HCT116 (cell line): ENCODE results near the gene GPR65. TPM values are rescaled to one million over a fixed set of nuclear protein-coding genes. Genes with fewer than 3 reads are reported as not detected.

Experiments
- ATAC-seq: fragments of 200-7000 bp; cut with Tn5 transposase; 2 replicates; pipeline ENCODE4 v1.9.1; 2020; ENCODE audit warnings: mild to moderate bottlenecking, moderate library complexity
- BruUV-seq: library from RNA; stranded (reverse); fragments of 400-500 nt; replicated peaks from 2 replicates; lab custom pipeline; 2021; lab: Mats Ljungman, UMichigan
- CTCF ChIA-PET: fragments of 300-600 bp; sonication (Branson Sonifier 250); formaldehyde crosslinking; loops from one replicate; lab custom pipeline; 2021; ENCODE audit warnings: antibody characterized with exemption; lab: Charles Lee
- POLR2A ChIA-PET: fragments of 300-600, 350-600 bp; sonication (Branson Sonifier 250); formaldehyde crosslinking; loops from one replicate; lab custom pipeline; 2021; ENCODE audit warnings: antibody characterized with exemption; lab: Charles Lee
- RAD21 ChIA-PET, 2 experiments: fragments of 300-600 bp; sonication (Branson Sonifier 250); formaldehyde crosslinking; loops; one replicate each; lab custom pipeline; 2023; ENCODE audit warnings: low total read pairs in 2 of 2; ENCODE audit not compliant: uncharacterized antibody in 2 of 2, unreplicated experiment in 2 of 2, low non-redundant PET in 1 of 2; lab: Charles Lee
- DNase-seq: peaks from one replicate; pipeline ENCODE4 v3.0.0-alpha.2; 2010; ENCODE audit warnings: low read depth, low spot score
- H2AFZ ChIP-seq: fragments of 200-600 bp; shearing (Covaris generic), sonication (generic); 2 replicates; pipeline ENCODE4 v1.6.1; 2017; ENCODE audit warnings: low read depth, mixed run types, mixed read lengths, antibody characterized with exemption, low read length; ENCODE audit not compliant: poor library complexity, severe bottlenecking
- H3K27ac ChIP-seq: 2 replicates; pipeline ENCODE4 v1.5.1; 2012; ENCODE audit warnings: low read depth, low read length
- H3K27me3 ChIP-seq: fragments of 200-600 bp; sonication (generic); 2 replicates; pipeline ENCODE4 v1.6.1; 2016; ENCODE audit warnings: mixed run types, low read length, mixed read lengths; ENCODE audit not compliant: insufficient read depth
- H3K36me3 ChIP-seq, 2 experiments: fragments of 200-500 bp in 1 of 2; fragments of 200-600 bp in 1 of 2; sonication (Bioruptor generic) in 1 of 2; sonication (generic) in 1 of 2; 2 replicates each; pipeline versions ENCODE4 v1.5.1 to v1.6.1; 2014 to 2016; ENCODE audit warnings: low read length in 2 of 2, inconsistent platforms in 1 of 2, mixed read lengths in 1 of 2, mixed run types in 1 of 2; ENCODE audit not compliant: insufficient read depth in 2 of 2, control insufficient read depth in 1 of 2
- H3K4me1 ChIP-seq, 2 experiments: fragments of 200-600 bp in 1 of 2; sonication (generic) in 1 of 2; 2 replicates each; pipeline versions ENCODE4 v1.5.1 to v1.6.1; 2012 to 2017; ENCODE audit warnings: low read length in 2 of 2, inconsistent platforms in 1 of 2, mild to moderate bottlenecking in 1 of 2, mixed read lengths in 1 of 2, mixed run types in 1 of 2, moderate library complexity in 1 of 2; ENCODE audit not compliant: insufficient read depth in 2 of 2, control insufficient read depth in 1 of 2
- H3K4me2 ChIP-seq: fragments of 200-600 bp; sonication (generic); 2 replicates; pipeline ENCODE4 v1.6.1; 2017; ENCODE audit warnings: mixed run types, low read length, mixed read lengths
- H3K4me3 ChIP-seq, 2 experiments: fragments of 200-600 bp in 1 of 2; sonication (generic) in 1 of 2; replicated peaks in 1 of 2; 2 replicates each; pipeline ENCODE4 v1.5.1; 2011 to 2016; ENCODE audit warnings: low read length in 2 of 2, control low read depth in 1 of 2, low read depth in 1 of 2, mild to moderate bottlenecking in 1 of 2, mixed read lengths in 1 of 2, mixed run types in 1 of 2
- H3K79me2 ChIP-seq: fragments of 200-600 bp; sonication (generic); 2 replicates; pipeline ENCODE4 v1.6.1; 2017; ENCODE audit warnings: mild to moderate bottlenecking, mixed run types, low read length, moderate library complexity, mixed read lengths; ENCODE audit not compliant: insufficient read depth
- H3K9ac ChIP-seq: fragments of 200-600 bp; sonication (generic); 2 replicates; pipeline ENCODE4 v1.6.1; 2016; ENCODE audit warnings: low read length, mixed read lengths
- H3K9me2 ChIP-seq: fragments of 200-600 bp; sonication (generic), shearing (Covaris generic); 2 replicates; pipeline ENCODE4 v1.6.1; 2017; ENCODE audit warnings: mixed run types, mild to moderate bottlenecking, moderate library complexity; ENCODE audit not compliant: insufficient read depth
- H3K9me3 ChIP-seq, 2 experiments: fragments of 200-500 bp in 1 of 2; fragments of 200-600 bp in 1 of 2; sonication (Bioruptor generic) in 1 of 2; sonication (generic) in 1 of 2; 2 replicates each; pipeline ENCODE4 v1.6.1; 2014 to 2017; ENCODE audit warnings: low read length in 2 of 2, mixed read lengths in 2 of 2, inconsistent platforms in 1 of 2, low read depth in 1 of 2, mild to moderate bottlenecking in 1 of 2, mixed run types in 1 of 2, moderate library complexity in 1 of 2; ENCODE audit not compliant: control insufficient read depth in 1 of 2, insufficient read depth in 1 of 2
- H4K20me1 ChIP-seq: fragments of 200-600 bp; sonication (generic), shearing (Covaris generic); 2 replicates; pipeline ENCODE4 v1.6.1; 2017; ENCODE audit warnings: mixed run types, mild to moderate bottlenecking, moderate library complexity; ENCODE audit not compliant: insufficient read depth
- CBX3 ChIP-seq: IDR thresholded peaks from 2 replicates; pipeline ENCODE4 v1.6.1; 2012; ENCODE audit warnings: low read depth
- ELF1 ChIP-seq: IDR thresholded peaks from 2 replicates; pipeline ENCODE4 v1.6.1; 2012; ENCODE audit warnings: low read depth, borderline replicate concordance
- EZH2 ChIP-seq: fragments of 200-600 bp; sonication (generic); IDR thresholded peaks from 2 replicates; pipeline ENCODE4 v1.6.1; 2017; ENCODE audit warnings: antibody characterized with exemption, mixed run types
- FOSL1 ChIP-seq: IDR thresholded peaks from 2 replicates; pipeline ENCODE4 v1.6.1; 2012; ENCODE audit warnings: low read depth
- JUND ChIP-seq: IDR thresholded peaks from 2 replicates; pipeline ENCODE4 v1.6.1; 2012
- POLR2A ChIP-seq: IDR thresholded peaks from 2 replicates; pipeline ENCODE4 v1.7.0; 2011; ENCODE audit warnings: borderline replicate concordance; ENCODE audit not compliant: insufficient read depth, insufficient read length; ENCODE audit errors: extremely low read depth
- POLR2AphosphoS5 ChIP-seq: IDR thresholded peaks from 2 replicates; pipeline ENCODE4 v1.6.1; 2011; ENCODE audit warnings: mild to moderate bottlenecking, low read depth, low read length, moderate library complexity
- RAD21 ChIP-seq: IDR thresholded peaks from 2 replicates; pipeline ENCODE4 v1.6.1; 2012; ENCODE audit warnings: low read depth, mild to moderate bottlenecking
- SIN3A ChIP-seq: IDR thresholded peaks from 2 replicates; pipeline ENCODE4 v1.6.1; 2012; ENCODE audit warnings: low read depth
- SRF ChIP-seq: IDR thresholded peaks from 2 replicates; pipeline ENCODE4 v1.6.1; 2012; ENCODE audit warnings: low read depth
- TCF7L2 ChIP-seq: IDR thresholded peaks from 2 replicates; pipeline ENCODE4 v1.7.0; 2011; ENCODE audit warnings: borderline replicate concordance, inconsistent platforms; ENCODE audit not compliant: insufficient read depth, insufficient read length; ENCODE audit errors: extremely low read depth
- YY1 ChIP-seq: IDR thresholded peaks from 2 replicates; pipeline ENCODE4 v1.6.1; 2011; ENCODE audit warnings: low read length, low read depth, moderate library complexity, mild to moderate bottlenecking; ENCODE audit not compliant: insufficient replicate concordance; ENCODE audit errors: extremely low read depth
- ZNF274 ChIP-seq: fragments of 200-500 bp; sonication (Bioruptor generic); IDR thresholded peaks from 2 replicates; pipeline ENCODE4 v1.6.1; 2014; ENCODE audit warnings: mild to moderate bottlenecking, low read depth, low read length, inconsistent platforms
- intact Hi-C: fragments of 100-400 bp; cut with micrococcal nuclease; formaldehyde crosslinking; loops from 2 replicates; pipeline ENCODE4 v1.10.0; 2022
- total RNA-seq: library from RNA; stranded (reverse); gene quantifications from one replicate; pipeline ENCODE4 v1.2.1, GENCODE V29; 2021; ENCODE audit not compliant: unreplicated experiment
- TF ChIP-seq, protein P1 (sequence below), 3 experiments: fragments of 200-600 bp in 1 of 3; sonication (generic) in 1 of 3; IDR thresholded peaks in 2 of 3; conservative IDR thresholded peaks in 1 of 3; 2 replicates each; pipeline ENCODE4 v1.5.1; 2012 to 2017; ENCODE audit warnings: low read depth in 2 of 3, low read length in 2 of 3, antibody characterized with exemption in 1 of 3, borderline replicate concordance in 1 of 3, control low read depth in 1 of 3, mild to moderate bottlenecking in 1 of 3, mixed read lengths in 1 of 3, mixed run types in 1 of 3, moderate library complexity in 1 of 3; ENCODE audit not compliant: insufficient read depth in 1 of 3
- TF ChIP-seq, protein P2 (sequence below): IDR thresholded peaks from 2 replicates; pipeline ENCODE4 v1.6.1; 2012
- TF ChIP-seq, protein P3 (sequence below): IDR thresholded peaks from 2 replicates; pipeline ENCODE4 v1.6.1; 2012; ENCODE audit warnings: low read depth
- TF ChIP-seq, protein P4 (sequence below): IDR thresholded peaks from 2 replicates; pipeline ENCODE4 v1.6.1; 2012

Gene GPR65
- total RNA-seq, 1 experiment from 2014 or later: 0.05 TPM

DNA sequence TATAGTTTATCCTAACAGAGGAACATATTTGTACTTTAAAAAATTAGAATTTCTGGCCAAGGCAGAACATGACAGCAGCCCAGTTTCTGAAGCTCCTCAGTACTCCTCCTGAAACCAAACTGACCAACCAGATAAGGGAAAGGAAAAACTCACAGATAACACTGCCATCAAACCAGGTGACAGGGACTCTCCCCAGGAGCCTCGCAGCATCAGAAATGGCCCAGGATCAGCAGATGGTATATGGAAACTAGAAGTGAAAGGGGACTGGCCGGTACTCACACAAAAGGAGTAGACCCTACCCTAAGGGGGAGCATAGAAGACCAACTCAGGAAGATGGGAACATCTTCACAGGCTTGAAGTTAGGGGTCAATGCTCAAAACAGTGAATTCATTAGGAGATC, 33.9 kb upstream of the GPR65 start:
- Histone ChIP-seq H3K9me2 (no peaks in the 10 kb centered on the region), H3K27ac (no peak overlapping the region), H3K9me3 (no peaks in the 10 kb centered on the region), H3K79me2 (no peaks in the 10 kb centered on the region), H3K4me1 (no peaks in the 10 kb centered on the region), H3K27me3 (no peaks in the 10 kb centered on the region), H4K20me1 (no peaks in the 10 kb centered on the region; the same call in 1 of the 2 replicates), H3K4me3 (no peak overlapping the region), H3K9ac (no peak overlapping the region), H2AFZ (no peak overlapping the region), H3K4me2 (no peak overlapping the region), H3K36me3 (no peaks in the 10 kb centered on the region)
- CTCF ChIA-PET: no interaction called here
- no peak for TF ChIP-seq JUND
- TF ChIP-seq TCF7L2: no peak
- no peak for TF ChIP-seq ELF1
- TF ChIP-seq, protein P1, sequence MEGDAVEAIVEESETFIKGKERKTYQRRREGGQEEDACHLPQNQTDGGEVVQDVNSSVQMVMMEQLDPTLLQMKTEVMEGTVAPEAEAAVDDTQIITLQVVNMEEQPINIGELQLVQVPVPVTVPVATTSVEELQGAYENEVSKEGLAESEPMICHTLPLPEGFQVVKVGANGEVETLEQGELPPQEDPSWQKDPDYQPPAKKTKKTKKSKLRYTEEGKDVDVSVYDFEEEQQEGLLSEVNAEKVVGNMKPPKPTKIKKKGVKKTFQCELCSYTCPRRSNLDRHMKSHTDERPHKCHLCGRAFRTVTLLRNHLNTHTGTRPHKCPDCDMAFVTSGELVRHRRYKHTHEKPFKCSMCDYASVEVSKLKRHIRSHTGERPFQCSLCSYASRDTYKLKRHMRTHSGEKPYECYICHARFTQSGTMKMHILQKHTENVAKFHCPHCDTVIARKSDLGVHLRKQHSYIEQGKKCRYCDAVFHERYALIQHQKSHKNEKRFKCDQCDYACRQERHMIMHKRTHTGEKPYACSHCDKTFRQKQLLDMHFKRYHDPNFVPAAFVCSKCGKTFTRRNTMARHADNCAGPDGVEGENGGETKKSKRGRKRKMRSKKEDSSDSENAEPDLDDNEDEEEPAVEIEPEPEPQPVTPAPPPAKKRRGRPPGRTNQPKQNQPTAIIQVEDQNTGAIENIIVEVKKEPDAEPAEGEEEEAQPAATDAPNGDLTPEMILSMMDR (IDR thresholded peaks at IDR 0.05 in 2 of 3, conservative IDR thresholded peaks at IDR 0.05 in 1 of 3; ENCODE audit: borderline replicate concordance in 1 of 3, insufficient read depth in 1 of 3, low read depth in 2 of 3, low read length in 2 of 3): no peak
- TF ChIP-seq RAD21: no peak
- no peak for TF ChIP-seq ZNF274
- TF ChIP-seq SIN3A: no peak
- no peak for TF ChIP-seq POLR2A
- intact Hi-C loops: no loop called here
- no TSS peak for BruUV-seq
- ATAC-seq (no peak), DNase-seq (no peak)
- RAD21 ChIA-PET: no interaction called here
- POLR2A ChIA-PET: no interaction called here

DNA sequence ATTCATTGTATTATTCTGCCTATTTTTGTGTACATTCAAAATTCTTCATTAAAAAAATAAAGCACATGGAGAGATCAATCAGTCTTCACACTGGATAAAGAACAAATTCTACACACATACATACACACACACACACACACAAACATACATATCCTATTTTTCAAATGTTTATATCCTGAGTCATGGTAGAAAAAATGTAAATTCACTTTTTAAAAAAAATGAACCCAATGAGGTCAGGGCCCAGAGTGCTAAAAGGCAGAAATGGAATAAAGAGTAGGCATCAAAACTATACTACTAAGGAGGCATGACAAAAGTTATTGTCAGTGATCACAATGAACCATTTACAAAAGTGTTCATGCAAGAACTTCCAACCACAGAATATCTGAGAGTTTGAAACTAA, 29.3 kb upstream of the GPR65 start:
- Histone ChIP-seq H2AFZ (no peak overlapping the region), H3K4me1 (no peaks in the 10 kb centered on the region), H3K79me2 (no peaks in the 10 kb centered on the region), H3K27ac (no peak overlapping the region), H3K9me3 (no peaks in the 10 kb centered on the region), H3K9ac (no peak overlapping the region), H3K36me3 (no peaks in the 10 kb centered on the region), H3K4me2 (no peak overlapping the region), H3K27me3 (no peaks in the 10 kb centered on the region), H4K20me1 (no peaks in the 10 kb centered on the region), H3K4me3 (no peak overlapping the region), H3K9me2 (no peaks in the 10 kb centered on the region)
- no TSS peak for BruUV-seq
- ChIA-PET RAD21 (no interaction called here), CTCF (no interaction called here), POLR2A (no interaction called here)
- ATAC-seq (no peak), DNase-seq (no peak)
- intact Hi-C loops: no loop called here
- TF ChIP-seq ZNF274 (no peak), SIN3A (no peak), EZH2 (no peak), FOSL1 (no peak), SRF (no peak), POLR2AphosphoS5 (no peak), YY1 (no peak), JUND (no peak), CBX3 (no peak)
- TF ChIP-seq, protein P2, sequence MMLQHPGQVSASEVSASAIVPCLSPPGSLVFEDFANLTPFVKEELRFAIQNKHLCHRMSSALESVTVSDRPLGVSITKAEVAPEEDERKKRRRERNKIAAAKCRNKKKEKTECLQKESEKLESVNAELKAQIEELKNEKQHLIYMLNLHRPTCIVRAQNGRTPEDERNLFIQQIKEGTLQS: no peak
- TF ChIP-seq, protein P3, sequence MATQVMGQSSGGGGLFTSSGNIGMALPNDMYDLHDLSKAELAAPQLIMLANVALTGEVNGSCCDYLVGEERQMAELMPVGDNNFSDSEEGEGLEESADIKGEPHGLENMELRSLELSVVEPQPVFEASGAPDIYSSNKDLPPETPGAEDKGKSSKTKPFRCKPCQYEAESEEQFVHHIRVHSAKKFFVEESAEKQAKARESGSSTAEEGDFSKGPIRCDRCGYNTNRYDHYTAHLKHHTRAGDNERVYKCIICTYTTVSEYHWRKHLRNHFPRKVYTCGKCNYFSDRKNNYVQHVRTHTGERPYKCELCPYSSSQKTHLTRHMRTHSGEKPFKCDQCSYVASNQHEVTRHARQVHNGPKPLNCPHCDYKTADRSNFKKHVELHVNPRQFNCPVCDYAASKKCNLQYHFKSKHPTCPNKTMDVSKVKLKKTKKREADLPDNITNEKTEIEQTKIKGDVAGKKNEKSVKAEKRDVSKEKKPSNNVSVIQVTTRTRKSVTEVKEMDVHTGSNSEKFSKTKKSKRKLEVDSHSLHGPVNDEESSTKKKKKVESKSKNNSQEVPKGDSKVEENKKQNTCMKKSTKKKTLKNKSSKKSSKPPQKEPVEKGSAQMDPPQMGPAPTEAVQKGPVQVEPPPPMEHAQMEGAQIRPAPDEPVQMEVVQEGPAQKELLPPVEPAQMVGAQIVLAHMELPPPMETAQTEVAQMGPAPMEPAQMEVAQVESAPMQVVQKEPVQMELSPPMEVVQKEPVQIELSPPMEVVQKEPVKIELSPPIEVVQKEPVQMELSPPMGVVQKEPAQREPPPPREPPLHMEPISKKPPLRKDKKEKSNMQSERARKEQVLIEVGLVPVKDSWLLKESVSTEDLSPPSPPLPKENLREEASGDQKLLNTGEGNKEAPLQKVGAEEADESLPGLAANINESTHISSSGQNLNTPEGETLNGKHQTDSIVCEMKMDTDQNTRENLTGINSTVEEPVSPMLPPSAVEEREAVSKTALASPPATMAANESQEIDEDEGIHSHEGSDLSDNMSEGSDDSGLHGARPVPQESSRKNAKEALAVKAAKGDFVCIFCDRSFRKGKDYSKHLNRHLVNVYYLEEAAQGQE: no peak
- TF ChIP-seq, protein P4, sequence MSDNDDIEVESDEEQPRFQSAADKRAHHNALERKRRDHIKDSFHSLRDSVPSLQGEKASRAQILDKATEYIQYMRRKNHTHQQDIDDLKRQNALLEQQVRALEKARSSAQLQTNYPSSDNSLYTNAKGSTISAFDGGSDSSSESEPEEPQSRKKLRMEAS: no peak
